ENCODE results near the gene DYSF.

- TF ChIP-seq GATA2 (IDR thresholded peaks at IDR 0.05; ENCODE audit: low read depth, low read length): no peak
- no peak for TF ChIP-seq GATA3 (IDR thresholded peaks at IDR 0.05; ENCODE audit: low read depth, low read length)
These were observed 261.4 kb downstream of the DYSF start for GRCh38 chr2:71714601-71715240.

Measured in SH-SY5Y (cell line).